GM12878 (cell line): ENCODE results near the gene WDFY4. TPM values are rescaled to one million over a fixed set of nuclear protein-coding genes. Genes with fewer than 3 reads are reported as not detected.

ENCODE experiments used
- ATF3 ChIP-seq: IDR thresholded peaks from 2 replicates; pipeline ENCODE4 v1.6.1; 2011; ENCODE audit warnings: low read depth, mild to moderate bottlenecking, low read length, moderate library complexity, borderline replicate concordance; ENCODE audit errors: extremely low read depth
- ATF7 ChIP-seq: fragments of 450-650 bp; IDR thresholded peaks from 2 replicates; pipeline ENCODE4 v1.6.1; 2016; ENCODE audit warnings: low read depth, mild to moderate bottlenecking
- BCL3 ChIP-seq: IDR thresholded peaks from 2 replicates; pipeline ENCODE4 v1.6.1; 2011; ENCODE audit warnings: borderline replicate concordance, low read depth, mild to moderate bottlenecking, moderate library complexity, low read length; ENCODE audit not compliant: insufficient read depth, poor library complexity, severe bottlenecking
- CTCF ChIP-seq, 3 experiments: IDR thresholded peaks in 2 of 3; conservative IDR thresholded peaks in 1 of 3; 2 replicates each; pipeline ENCODE4 v1.5.1; 2011; ENCODE audit warnings: low read depth in 3 of 3, low read length in 3 of 3, mild to moderate bottlenecking in 3 of 3, control low read depth in 2 of 3, moderate library complexity in 2 of 3, inconsistent platforms in 1 of 3, mixed read lengths in 1 of 3; ENCODE audit not compliant: control insufficient read depth in 2 of 3, insufficient read depth in 1 of 3; ENCODE audit errors: extremely low read depth in 1 of 3
- HDAC2 ChIP-seq: fragments of 200-600 bp; sonication (generic); IDR thresholded peaks from 2 replicates; pipeline ENCODE4 v1.6.1; 2017
- MAX ChIP-seq: IDR thresholded peaks from 2 replicates; pipeline ENCODE4 v1.6.1; 2012; ENCODE audit warnings: low read depth, low read length, improper control_type of control experiment
- POU2F2 ChIP-seq: IDR thresholded peaks from 3 replicates; pipeline ENCODE4 v1.6.1; 2011; ENCODE audit warnings: low read depth, mild to moderate bottlenecking, low read length, borderline replicate concordance
- RAD21 ChIP-seq: IDR thresholded peaks from 2 replicates; pipeline ENCODE4 v1.6.1; 2011; ENCODE audit warnings: mild to moderate bottlenecking, low read depth, low read length, moderate library complexity; ENCODE audit not compliant: insufficient read depth
- RUNX3 ChIP-seq: IDR thresholded peaks from 2 replicates; pipeline ENCODE4 v1.6.1; 2012; ENCODE audit warnings: low read length, inconsistent platforms
- SREBF2 ChIP-seq: IDR thresholded peaks from 2 replicates; pipeline ENCODE4 v1.6.1; 2012; ENCODE audit warnings: mild to moderate bottlenecking, low read length
- TAF1 ChIP-seq: IDR thresholded peaks from 2 replicates; pipeline ENCODE4 v1.6.1; 2011; ENCODE audit warnings: mild to moderate bottlenecking, low read depth, low read length, borderline replicate concordance
- YY1 ChIP-seq: IDR thresholded peaks from 2 replicates; pipeline ENCODE4 v1.6.1; 2011; ENCODE audit warnings: low read depth, mild to moderate bottlenecking, low read length
- ZBTB4 ChIP-seq: fragments of 450-650 bp; formaldehyde crosslinking; IDR thresholded peaks from 2 replicates; pipeline ENCODE4 v1.4.0; 2022; ENCODE audit warnings: mild to moderate bottlenecking, moderate library complexity
- ZBTB40 ChIP-seq: fragments of 450-650 bp; IDR thresholded peaks from 2 replicates; pipeline ENCODE4 v1.6.1; 2016; ENCODE audit warnings: mild to moderate bottlenecking, moderate library complexity, borderline replicate concordance
- polyA plus RNA-seq, 11 experiments: library from polyadenylated mRNA; depleted of rRNA in 4 of 11; unstranded in 6 of 11; stranded (reverse) in 5 of 11; fragments of >200 nt; fragmentation: Nextera tagmentation in 4 of 11; fragmentation: Illumina TruSeq in 1 of 11; extraction: Ambion mirVana in 4 of 11; extraction: Trizol in 1 of 11; gene quantifications; 1 replicate in 1 of 11; 2 replicates in 10 of 11; pipeline versions ENCODE4 v1.2.1 to v1.2.3, GENCODE V29; 2011 to 2016; ENCODE audit warnings: inconsistent platforms in 2 of 11, missing spikeins in 2 of 11, low read depth in 1 of 11
- total RNA-seq, 4 experiments: library from RNA; depleted of rRNA in 3 of 4; stranded (reverse); fragments of >200 nt in 3 of 4; fragmentation: Illumina TruSeq in 1 of 4; extraction: Trizol in 1 of 4; gene quantifications; 2 replicates each; pipeline versions ENCODE4 v1.2.1 to v1.2.3, GENCODE V29; 2013 to 2021

The WDFY4 gene
- total and polyA plus RNA-seq, 10 of the 15 experiments (the other 5 are each of a cell fraction or from before 2014, with no cell fraction given) = 13.5 to 132 (median 47.3) TPM

GRCh38 chr10:48765039-48765438, 80.4 kb downstream of the WDFY4 start (continued):
- TF ChIP-seq ZBTB4 (CRISPR knock-in tag) (no peak), HDAC2 (no peak), ZBTB40 (peak; percentile 89), MAX (no peak), RAD21 (peak; percentile 23; the same call in 1 of the 2 replicates), CTCF (IDR thresholded peaks at IDR 0.05 in 2 of 3, conservative IDR thresholded peaks at IDR 0.05 in 1 of 3; ENCODE audit: control insufficient read depth in 2 of 3, extremely low read depth in 1 of 3, insufficient read depth in 1 of 3, low read depth in 3 of 3, low read length in 3 of 3) (peak; percentile 33 to 45 (median 37); a peak in 4 of 6 replicates), RUNX3 (peak; percentile 80), POU2F2 (no peak), TAF1 (no peak), YY1 (no peak), SREBF2 (no peak), ATF3 (no peak), ATF7 (peak; percentile 77), BCL3 (no peak)
